Keratinocyte (primary cell): Measurements from ENCODE around the gene ANKRD37.

Source experiments
- CTCF ChIP-seq, 3 experiments: IDR thresholded peaks in 1 of 3; conservative IDR thresholded peaks in 1 of 3; optimal IDR thresholded peaks in 1 of 3; 2 replicates in 2 of 3; 3 replicates in 1 of 3; pipeline versions ENCODE3 to v1.5.1; 2011; ENCODE audit warnings: low read length in 3 of 3, mild to moderate bottlenecking in 3 of 3, moderate library complexity in 2 of 3, control low read depth in 1 of 3, inconsistent platforms in 1 of 3; ENCODE audit not compliant: insufficient read depth in 2 of 3; ENCODE audit errors: extremely low read depth in 1 of 3
- EZH2 ChIP-seq: IDR thresholded peaks from one replicate; pipeline ENCODE4 v1.6.1; 2012; ENCODE audit warnings: inconsistent platforms, mild to moderate bottlenecking, low read length, moderate library complexity

GRCh38 chr4:185363251-185363650 lies 33.4 kb upstream of the ANKRD37 start:
- TF ChIP-seq CTCF (optimal IDR thresholded peaks at IDR 0.05 in 1 of 3, IDR thresholded peaks at IDR 0.05 in 1 of 3, conservative IDR thresholded peaks at IDR 0.05 in 1 of 3; ENCODE audit: extremely low read depth in 1 of 3, insufficient read depth in 2 of 3, low read length in 3 of 3) (no peak), EZH2 (no peak)
